GM23338 (cell line): Measurements from ENCODE around the gene SLC28A2. TPM values are rescaled to one million over a fixed set of nuclear protein-coding genes. Genes with fewer than 3 reads are reported as not detected.

Experiments used
- ATAC-seq: fragments of 200-7000 bp; cut with Tn5 transposase; 3 replicates; pipeline ENCODE4 v1.9.1; 2020
- DNase-seq: peaks from one replicate; pipeline ENCODE4 v3.0.0-alpha.2; 2015; ENCODE audit warnings: low spot score
- H2AFZ ChIP-seq: fragments of 200-600 bp; sonication (generic); 2 replicates; pipeline ENCODE4 v1.8.0; 2016; ENCODE audit warnings: antibody characterized with exemption, mild to moderate bottlenecking, moderate library complexity
- H3F3A ChIP-seq: fragments of 200-600 bp; sonication (generic); replicated peaks from 2 replicates; pipeline ENCODE4 v1.8.0; 2017; ENCODE audit warnings: antibody characterized with exemption, mixed run types, low read depth
- H3K27ac ChIP-seq: fragments of 200-600 bp; sonication (generic); 2 replicates; pipeline ENCODE4 v1.6.1; 2016; ENCODE audit warnings: low read depth
- H3K27me3 ChIP-seq: fragments of 200-600 bp; sonication (generic); 2 replicates; pipeline ENCODE4 v1.8.0; 2016; ENCODE audit warnings: mild to moderate bottlenecking, mixed run types, moderate library complexity; ENCODE audit not compliant: insufficient read depth
- H3K36me3 ChIP-seq: fragments of 200-600 bp; sonication (generic); 2 replicates; pipeline ENCODE4 v1.8.0; 2016; ENCODE audit warnings: mild to moderate bottlenecking; ENCODE audit not compliant: insufficient read depth
- H3K4me1 ChIP-seq: fragments of 200-600 bp; sonication (generic); 2 replicates; pipeline ENCODE4 v1.8.0; 2016; ENCODE audit warnings: mild to moderate bottlenecking, moderate library complexity; ENCODE audit not compliant: insufficient read depth
- H3K4me2 ChIP-seq: fragments of 200-600 bp; sonication (generic); 2 replicates; pipeline ENCODE4 v1.7.1; 2017; ENCODE audit warnings: mixed run types
- H3K4me3 ChIP-seq: fragments of 200-600 bp; sonication (generic); 2 replicates; pipeline ENCODE4 v1.6.1; 2016; ENCODE audit warnings: mixed run types
- H3K79me2 ChIP-seq: fragments of 200-600 bp; sonication (generic); replicated peaks from 2 replicates; pipeline ENCODE4 v1.8.0; 2017; ENCODE audit warnings: mild to moderate bottlenecking; ENCODE audit not compliant: insufficient read depth
- H3K9me2 ChIP-seq: fragments of 200-600 bp; sonication (generic); 2 replicates; pipeline ENCODE4 v1.8.0; 2017; ENCODE audit not compliant: insufficient read depth
- H4K20me1 ChIP-seq: fragments of 200-600 bp; sonication (generic); replicated peaks from 2 replicates; pipeline ENCODE4 v1.8.0; 2017; ENCODE audit warnings: mild to moderate bottlenecking; ENCODE audit not compliant: insufficient read depth
- H3K27ac Mint-ChIP-seq: 2 replicates; pipeline ENCODE4 v1.8.0; 2020; ENCODE audit warnings: inconsistent platforms, mild to moderate bottlenecking, moderate library complexity, mixed read lengths
- H3K27me3 Mint-ChIP-seq: 3 replicates; pipeline ENCODE4 v1.8.0; 2022; ENCODE audit warnings: low read depth, mild to moderate bottlenecking, moderate library complexity, mixed read lengths, inconsistent platforms; ENCODE audit not compliant: insufficient read depth, poor library complexity
- H3K36me3 Mint-ChIP-seq: 3 replicates; pipeline ENCODE4 v1.8.0; 2021; ENCODE audit warnings: low read depth, mild to moderate bottlenecking, inconsistent platforms, moderate library complexity, mixed read lengths
- H3K4me1 Mint-ChIP-seq: 3 replicates; pipeline ENCODE4 v1.8.0; 2020; ENCODE audit warnings: mild to moderate bottlenecking, inconsistent platforms, mixed read lengths
- H3K4me3 Mint-ChIP-seq: 3 replicates; pipeline ENCODE4 v1.8.0; 2021; ENCODE audit warnings: moderate library complexity, mild to moderate bottlenecking, inconsistent platforms, mixed read lengths
- H3K9me3 Mint-ChIP-seq: 3 replicates; pipeline ENCODE4 v1.8.0; 2020; ENCODE audit warnings: moderate library complexity, mild to moderate bottlenecking, inconsistent platforms, mixed read lengths
- CREB1 ChIP-seq: fragments of 250-450 bp; sonication (Bioruptor Pico); IDR thresholded peaks from 2 replicates; pipeline ENCODE4 v1.5.0; 2020; ENCODE audit warnings: low read depth, mild to moderate bottlenecking, moderate library complexity
- CTCF ChIP-seq, 2 experiments: fragments of 200-600 bp in 1 of 2; sonication (generic) in 1 of 2; conservative IDR thresholded peaks; 2 replicates each; pipeline versions ENCODE4 v1.5.1 to v1.6.1; 2016 to 2017; ENCODE audit warnings: antibody characterized with exemption in 2 of 2, low read depth in 2 of 2, mild to moderate bottlenecking in 2 of 2, moderate library complexity in 1 of 2
- EZH2phosphoT487 ChIP-seq: fragments of 200-600 bp; sonication (generic); IDR thresholded peaks from one replicate; pipeline ENCODE4 v1.8.1; 2018; ENCODE audit warnings: antibody characterized with exemption; ENCODE audit not compliant: unreplicated experiment
- JUNB ChIP-seq: IDR thresholded peaks from one replicate; pipeline ENCODE4 v1.6.1; 2016; ENCODE audit warnings: antibody characterized with exemption; ENCODE audit not compliant: unreplicated experiment
- NANOG ChIP-seq: IDR thresholded peaks from 2 replicates; pipeline ENCODE4 v1.6.1; 2016; ENCODE audit warnings: antibody characterized with exemption, borderline replicate concordance
- STAT1 ChIP-seq: IDR thresholded peaks from one replicate; pipeline ENCODE4 v1.6.1; 2016; ENCODE audit warnings: antibody characterized with exemption; ENCODE audit not compliant: unreplicated experiment
- ZNF114 ChIP-seq: fragments of 250-450 bp; sonication (Bioruptor Pico); IDR thresholded peaks from 2 replicates; pipeline ENCODE4 v1.5.0; 2020; ENCODE audit warnings: mild to moderate bottlenecking, moderate library complexity
- ZNF331 ChIP-seq: fragments of 250-450 bp; sonication (Bioruptor Pico); IDR thresholded peaks from 2 replicates; pipeline ENCODE4 v1.5.0; 2020; ENCODE audit warnings: low read depth, mild to moderate bottlenecking, moderate library complexity
- polyA plus RNA-seq: library from polyadenylated mRNA; unstranded; fragments of >200 nt; fragmentation: Nextera tagmentation; extraction: Ambion mirVana; gene quantifications from 2 replicates; pipeline ENCODE4 v1.2.1, GENCODE V29; 2016
- total RNA-seq: library from RNA; depleted of rRNA; stranded (reverse); fragments of >200 nt; shearing (Covaris generic); gene quantifications from 2 replicates; pipeline ENCODE4 v1.2.3, GENCODE V29; 2014

SLC28A2 gene
- total and polyA plus RNA-seq, 2 experiments from 2014 or later: 0.18 TPM; not detected in 1

GRCh38 chr15:45221967-45222366, 30.1 kb upstream of the SLC28A2 start (continued):
- peak; percentile 37 to 40 for TF ChIP-seq CTCF (conservative IDR thresholded peaks at IDR 0.05; ENCODE audit: low read depth in 2 of 2)

- TF ChIP-seq CTCF (conservative IDR thresholded peaks at IDR 0.05; ENCODE audit: low read depth in 2 of 2) (no peak), ZNF331 (CRISPR knock-in tag) (no peak), JUNB (no peak), STAT1 (no peak), NANOG (no peak), CREB1 (no peak)
- peaks cover 9% of the 10 kb centered on the region; the same call in 1 of the 3 replicates for H3K4me1 Mint-ChIP-seq
- Histone ChIP-seq H3K79me2 (no peaks in the 10 kb centered on the region), H4K20me1 (0 out of 2 replicates have a peak, but pooled peaks cover 3% of the 10 kb centered on the region), H3K4me2 (no peak overlapping the region), H3K27ac (no peak overlapping the region), H3K4me1 (no peaks in the 10 kb centered on the region; the same call in 1 of the 2 replicates), H3K27me3 (no peaks in the 10 kb centered on the region), H3K9me2 (no peaks in the 10 kb centered on the region), H3K4me3 (no peak overlapping the region), H3F3A (no peaks in the 10 kb centered on the region), H3K36me3 (no peaks in the 10 kb centered on the region), H2AFZ (0 out of 2 replicates have a peak overlapping the region, but pooled peaks have one; percentile 28)
- ATAC-seq (no peak; the same call in 2 of the 3 replicates), DNase-seq (no peak)
- H3K36me3 Mint-ChIP-seq: no peaks in the 10 kb centered on the region
- peaks cover 4% of the 10 kb centered on the region for H3K27me3 Mint-ChIP-seq
- H3K4me3 Mint-ChIP-seq: no peak overlapping the region
- H3K27ac Mint-ChIP-seq: no peak overlapping the region
- no peaks in the 10 kb centered on the region; the same call in 2 of the 3 replicates for H3K9me3 Mint-ChIP-seq
Measured at GRCh38 chr15:45224621-45225217, 27.3 kb upstream of the SLC28A2 start.

DNA sequence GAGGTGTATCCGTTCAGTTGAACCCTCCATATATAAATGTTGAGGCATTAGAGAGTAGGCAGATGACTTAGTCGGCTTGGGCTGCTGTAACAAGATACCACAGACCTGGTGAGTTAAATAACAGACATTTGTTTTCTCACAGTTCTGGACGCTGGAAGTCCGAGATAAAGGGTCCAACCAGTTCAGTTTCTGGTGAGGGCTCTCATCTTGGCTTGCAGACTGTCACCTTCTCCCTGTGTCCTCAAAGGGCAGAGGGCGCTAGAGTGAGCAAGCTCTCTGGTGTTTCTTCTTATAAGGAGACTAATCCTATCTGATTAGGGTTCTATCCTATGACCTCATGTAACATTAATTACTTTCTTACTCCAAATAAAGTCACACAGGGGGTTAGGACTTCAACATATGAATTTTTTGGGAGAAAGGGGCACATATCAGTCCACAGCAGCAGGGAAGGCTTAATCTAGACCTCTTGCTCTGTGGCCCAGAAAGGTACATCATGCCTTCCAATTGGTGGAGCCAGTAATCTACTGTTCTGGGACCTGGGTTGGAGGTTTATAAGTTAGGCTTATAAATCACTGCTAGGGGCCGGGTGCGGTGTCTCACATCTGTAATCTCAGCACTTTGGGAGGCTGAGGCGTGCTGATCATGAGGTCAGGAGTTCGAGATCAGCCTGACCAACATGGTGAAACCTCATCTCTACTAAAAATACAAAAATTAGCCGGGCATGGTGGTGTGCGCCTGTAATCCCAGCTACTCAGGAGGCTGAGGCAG, 26.3 kb upstream of the SLC28A2 start:
- no peak overlapping the region for H2AFZ ChIP-seq
- H3K79me2 ChIP-seq: no peaks in the 10 kb centered on the region
- H3K4me2 ChIP-seq: no peak overlapping the region
- no peak overlapping the region for H3K4me3 ChIP-seq
- H3K9me2 ChIP-seq: no peaks in the 10 kb centered on the region
- H3K27ac Mint-ChIP-seq: no peak overlapping the region
- DNase-seq (peak; percentile 60), ATAC-seq (peak; percentile 62)
- H3K9me3 Mint-ChIP-seq: no peaks in the 10 kb centered on the region; the same call in 2 of the 3 replicates
- no peak overlapping the region for H3K27ac ChIP-seq
- H3K36me3 Mint-ChIP-seq: no peaks in the 10 kb centered on the region
- H3F3A ChIP-seq: no peaks in the 10 kb centered on the region
- H3K4me1 Mint-ChIP-seq: peaks cover 9% of the 10 kb centered on the region; the same call in 1 of the 3 replicates
- H3K4me3 Mint-ChIP-seq: no peak overlapping the region
- H4K20me1 ChIP-seq: 0 out of 2 replicates have a peak, but pooled peaks cover 3% of the 10 kb centered on the region
- H3K27me3 ChIP-seq: no peaks in the 10 kb centered on the region
- no peaks in the 10 kb centered on the region; the same call in 1 of the 2 replicates for H3K4me1 ChIP-seq
- H3K36me3 ChIP-seq: no peaks in the 10 kb centered on the region
- no peak for TF ChIP-seq ZNF114 (CRISPR knock-in tag)
- peak; percentile 60 to 64 for TF ChIP-seq CTCF (conservative IDR thresholded peaks at IDR 0.05; ENCODE audit: low read depth in 2 of 2)
- TF ChIP-seq EZH2phosphoT487: no peak
- peaks cover 4% of the 10 kb centered on the region for H3K27me3 Mint-ChIP-seq
